ENCODE measurements around the gene CISTR.
"Not testable (repeated sequence)": the region's sequence is repeated elsewhere in the genome, so short reads cannot be mapped to it uniquely, and the experiment has no call there.

CISTR gene

DNA sequence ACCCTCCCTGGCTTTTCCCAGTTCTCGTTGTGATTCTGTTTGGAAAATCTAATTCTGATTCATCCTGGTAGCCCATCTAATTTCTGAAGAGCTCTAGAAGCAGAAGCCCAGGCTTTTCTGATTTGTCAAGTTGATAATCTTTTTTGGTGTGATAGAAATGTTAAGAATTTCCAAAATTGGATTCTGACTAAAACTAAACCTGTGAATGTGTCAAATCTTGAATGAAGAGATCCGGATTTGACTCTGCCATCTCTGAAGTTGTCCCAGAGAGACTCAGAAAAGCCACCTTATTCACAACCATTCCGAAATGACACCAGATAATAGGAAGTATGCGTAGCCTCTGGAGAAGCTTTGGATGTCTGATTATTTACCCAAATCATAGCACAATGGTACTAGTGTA, 12.8 kb upstream of the CISTR start:
- Histone ChIP-seq H3K27me3 (ENCODE audit: insufficient read depth, low read length) (peaks cover 46% of the 10 kb centered on the region), H3K27ac (ENCODE audit: low read depth, low read length) (no peak overlapping the region), H3K4me3 (ENCODE audit: low read depth, low read length) (no peak overlapping the region), H2AFZ (ENCODE audit: low read length, unreplicated experiment) (no peak overlapping the region), H3K79me2 (ENCODE audit: control insufficient read depth, insufficient read depth, low read length, unreplicated experiment) (no peaks in the 10 kb centered on the region), H3K4me1 (ENCODE audit: control insufficient read depth, insufficient read depth, low read length, unreplicated experiment) (peaks cover 9% of the 10 kb centered on the region), H3K36me3 (ENCODE audit: insufficient read depth, low read length) (no peaks in the 10 kb centered on the region)

DNA sequence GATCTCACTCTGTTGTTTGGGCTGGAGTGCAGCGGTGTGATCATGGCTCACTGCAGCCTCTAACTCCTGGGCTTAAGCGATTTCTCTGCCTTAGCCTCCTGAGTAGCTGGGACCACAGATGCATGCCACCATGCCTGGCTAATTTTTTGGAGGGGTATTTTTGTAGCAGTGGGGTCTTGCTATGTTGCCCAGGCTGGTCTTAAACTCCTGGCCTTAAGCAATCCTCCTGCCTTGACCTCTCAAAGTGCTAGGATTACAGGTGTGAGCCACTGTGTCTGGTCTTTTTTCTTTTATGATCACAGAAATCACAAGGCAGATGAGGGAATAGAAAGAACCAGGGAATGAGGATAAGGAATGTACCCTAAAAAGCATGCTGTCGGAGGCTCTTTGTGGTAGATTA, 11.0 kb upstream of the CISTR start:
- H3K4me3 ChIP-seq (ENCODE audit: low read depth, low read length); H3K79me2 ChIP-seq (ENCODE audit: control insufficient read depth, insufficient read depth, low read length, unreplicated experiment); H3K36me3 ChIP-seq (ENCODE audit: insufficient read depth, low read length); H2AFZ ChIP-seq (ENCODE audit: low read length, unreplicated experiment); H3K27ac ChIP-seq (ENCODE audit: low read depth, low read length); H3K4me1 ChIP-seq (ENCODE audit: control insufficient read depth, insufficient read depth, low read length, unreplicated experiment): not testable (repeated sequence)
- peaks cover 64% of the 10 kb centered on the region for H3K27me3 ChIP-seq (ENCODE audit: insufficient read depth, low read length)

DNA sequence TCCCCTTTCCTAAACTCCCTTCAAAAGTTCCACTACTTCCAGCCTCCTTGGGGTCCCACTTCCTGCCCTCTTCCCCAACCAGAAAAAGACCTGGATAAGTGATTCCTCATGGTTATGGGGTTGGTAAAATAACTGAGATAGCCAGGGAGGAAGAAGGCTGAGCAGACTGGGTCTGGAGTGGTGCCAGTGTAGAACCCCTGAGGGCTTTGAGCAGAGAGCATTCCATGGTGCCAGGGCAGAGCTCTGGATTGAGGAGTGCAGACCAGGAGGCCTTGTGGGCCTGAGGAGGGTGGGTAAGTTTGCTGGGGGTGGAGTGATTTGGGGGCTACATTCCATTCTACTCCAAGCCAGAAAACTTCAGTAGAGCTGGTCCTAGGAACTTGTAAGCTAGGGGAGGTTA, 9.5 kb upstream of the CISTR start:
- Histone ChIP-seq H3K36me3 (ENCODE audit: insufficient read depth, low read length) (no peaks in the 10 kb centered on the region), H3K27ac (ENCODE audit: low read depth, low read length) (no peak overlapping the region), H3K4me1 (ENCODE audit: control insufficient read depth, insufficient read depth, low read length, unreplicated experiment) (peaks cover 4% of the 10 kb centered on the region), H2AFZ (ENCODE audit: low read length, unreplicated experiment) (no peak overlapping the region), H3K4me3 (ENCODE audit: low read depth, low read length) (no peak overlapping the region), H3K27me3 (ENCODE audit: insufficient read depth, low read length) (peaks cover 70% of the 10 kb centered on the region), H3K79me2 (ENCODE audit: control insufficient read depth, insufficient read depth, low read length, unreplicated experiment) (no peaks in the 10 kb centered on the region)

DNA sequence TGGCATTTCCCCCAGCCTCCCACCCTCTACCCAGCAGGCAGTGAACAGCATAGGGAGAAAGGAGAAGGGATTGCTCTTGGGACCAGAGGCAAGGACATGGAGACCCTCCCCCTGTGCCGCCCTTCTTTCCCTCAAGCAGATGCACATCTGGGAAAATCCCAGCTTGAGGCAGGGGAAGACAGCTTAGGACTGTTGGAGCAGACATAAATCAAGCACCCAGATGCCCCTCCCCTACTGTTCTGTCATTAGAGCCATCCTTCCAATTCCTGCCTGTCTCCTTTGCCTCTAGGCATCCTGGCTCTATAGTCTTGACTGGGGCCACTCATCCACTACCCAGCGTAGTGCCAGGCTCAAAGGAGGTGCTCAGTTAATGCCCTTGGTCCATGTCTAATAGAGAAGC, 7.5 kb upstream of the CISTR start:
- H3K36me3 ChIP-seq (ENCODE audit: insufficient read depth, low read length) = no peaks in the 10 kb centered on the region
- no peak overlapping the region for H2AFZ ChIP-seq (ENCODE audit: low read length, unreplicated experiment)
- peaks cover 4% of the 10 kb centered on the region for H3K4me1 ChIP-seq (ENCODE audit: control insufficient read depth, insufficient read depth, low read length, unreplicated experiment)
- no peak overlapping the region for H3K4me3 ChIP-seq (ENCODE audit: low read depth, low read length)
- peaks cover 79% of the 10 kb centered on the region for H3K27me3 ChIP-seq (ENCODE audit: insufficient read depth, low read length)
- H3K79me2 ChIP-seq (ENCODE audit: control insufficient read depth, insufficient read depth, low read length, unreplicated experiment) = no peaks in the 10 kb centered on the region
- H3K27ac ChIP-seq (ENCODE audit: low read depth, low read length) = no peak overlapping the region

DNA sequence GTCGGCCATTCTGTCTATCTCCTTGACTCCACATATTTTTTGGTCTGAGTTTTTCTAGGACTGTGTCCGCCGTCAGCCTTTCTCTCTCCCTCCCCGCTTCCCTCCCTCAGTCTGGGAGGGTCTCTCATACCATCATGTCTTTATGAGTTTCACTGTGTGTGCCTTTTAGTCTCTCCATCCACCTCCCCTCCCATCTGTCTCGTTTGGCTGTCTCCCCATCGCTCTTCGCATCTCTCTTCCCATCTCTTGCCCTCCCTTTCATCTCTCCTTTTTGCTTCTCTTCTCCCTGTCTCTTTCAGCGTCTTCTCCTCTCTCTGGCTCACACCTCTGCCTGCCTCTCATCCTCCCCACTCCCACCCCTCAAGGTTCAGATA, 6.9 kb upstream of the CISTR start:
- no peak overlapping the region for H3K27ac ChIP-seq (ENCODE audit: low read depth, low read length)
- no peaks in the 10 kb centered on the region for H3K79me2 ChIP-seq (ENCODE audit: control insufficient read depth, insufficient read depth, low read length, unreplicated experiment)
- H3K27me3 ChIP-seq (ENCODE audit: insufficient read depth, low read length) = peaks cover 84% of the 10 kb centered on the region
- H3K4me3 ChIP-seq (ENCODE audit: low read depth, low read length) = no peak overlapping the region
- no peaks in the 10 kb centered on the region for H3K36me3 ChIP-seq (ENCODE audit: insufficient read depth, low read length)
- peaks cover 4% of the 10 kb centered on the region for H3K4me1 ChIP-seq (ENCODE audit: control insufficient read depth, insufficient read depth, low read length, unreplicated experiment)
- H2AFZ ChIP-seq (ENCODE audit: low read length, unreplicated experiment) = no peak overlapping the region

DNA sequence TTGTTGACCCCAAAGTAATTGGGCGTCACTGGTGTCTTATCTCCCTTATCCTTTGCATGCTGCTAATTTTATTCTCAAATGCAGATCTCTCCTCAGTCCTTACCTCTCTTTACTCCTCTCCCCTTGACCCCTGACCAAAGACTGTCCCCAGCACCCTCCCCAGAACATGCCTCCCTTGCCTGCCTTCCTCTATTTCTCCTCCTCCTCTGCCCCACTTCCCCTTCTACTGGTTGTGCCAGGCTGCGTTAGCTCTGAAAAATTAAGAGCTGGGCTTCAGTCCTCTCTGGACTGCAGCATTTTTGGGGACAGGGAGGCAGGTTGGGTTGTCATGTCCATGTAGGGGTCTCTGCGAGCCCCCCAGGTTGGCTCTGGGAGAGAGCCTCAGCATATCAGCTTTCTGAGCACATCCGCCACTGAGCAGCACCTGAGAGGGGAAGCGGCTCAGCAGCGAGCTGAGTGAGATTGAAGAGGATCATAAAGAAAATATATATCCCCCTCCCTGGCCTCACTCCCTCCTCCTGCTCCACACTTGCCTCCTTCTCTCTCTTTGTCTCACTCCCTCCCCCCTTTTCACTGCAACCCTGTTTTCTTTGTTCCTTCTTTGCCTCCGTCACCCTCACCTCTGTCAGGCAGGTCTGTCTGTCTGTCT, 6.4 kb upstream of the CISTR start:
- no peak overlapping the region for H3K27ac ChIP-seq (ENCODE audit: low read depth, low read length)
- H3K79me2 ChIP-seq (ENCODE audit: control insufficient read depth, insufficient read depth, low read length, unreplicated experiment) = no peaks in the 10 kb centered on the region
- H3K27me3 ChIP-seq (ENCODE audit: insufficient read depth, low read length) = peaks cover 84% of the 10 kb centered on the region
- H3K4me3 ChIP-seq (ENCODE audit: low read depth, low read length) = no peak overlapping the region
- no peaks in the 10 kb centered on the region for H3K36me3 ChIP-seq (ENCODE audit: insufficient read depth, low read length)
- H3K4me1 ChIP-seq (ENCODE audit: control insufficient read depth, insufficient read depth, low read length, unreplicated experiment) = peaks cover 4% of the 10 kb centered on the region
- H2AFZ ChIP-seq (ENCODE audit: low read length, unreplicated experiment) = no peak overlapping the region

DNA sequence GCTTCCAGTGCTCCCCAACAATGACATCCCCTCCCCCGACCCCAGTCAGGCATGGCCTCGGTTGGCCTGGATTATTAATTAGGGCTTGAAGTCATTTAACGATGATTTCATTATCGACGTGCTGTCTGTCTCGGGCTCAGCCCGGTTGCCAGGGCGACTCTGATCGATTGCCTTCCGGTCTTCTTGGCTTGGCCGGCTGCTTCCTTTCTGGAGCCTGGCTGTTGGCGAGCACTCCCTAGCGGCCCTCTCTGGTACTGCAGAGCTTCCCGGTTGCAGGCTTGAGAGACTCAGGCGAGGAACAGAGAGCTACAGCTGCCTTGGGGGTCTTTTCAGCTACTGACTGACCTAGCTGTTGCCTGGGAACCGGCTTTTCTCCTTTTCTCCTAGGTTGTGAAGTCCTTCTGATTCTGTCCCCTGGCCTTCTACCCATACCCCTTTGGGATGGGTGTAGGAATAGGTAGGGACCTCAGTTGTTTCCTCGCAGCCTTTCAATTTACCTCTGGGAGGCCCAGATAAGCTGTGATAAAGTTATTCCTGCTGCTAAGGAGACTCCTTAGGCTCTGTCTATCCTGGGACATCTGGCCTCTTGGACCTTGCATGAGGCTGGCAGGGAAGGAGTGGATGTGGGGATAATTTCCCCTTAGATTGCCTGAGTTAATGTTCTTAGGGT, 5.5 kb upstream of the CISTR start:
- H3K27ac ChIP-seq (ENCODE audit: low read depth, low read length) = no peak overlapping the region
- peak overlapping the region; percentile 52; the same call in 1 of the 2 replicates for H3K4me3 ChIP-seq (ENCODE audit: low read depth, low read length)
- H3K36me3 ChIP-seq (ENCODE audit: insufficient read depth, low read length) = no peaks in the 10 kb centered on the region
- H2AFZ ChIP-seq (ENCODE audit: low read length, unreplicated experiment) = peak overlapping the region; percentile 19
- H3K27me3 ChIP-seq (ENCODE audit: insufficient read depth, low read length) = peaks cover 85% of the 10 kb centered on the region
- H3K4me1 ChIP-seq (ENCODE audit: control insufficient read depth, insufficient read depth, low read length, unreplicated experiment) = peaks cover 4% of the 10 kb centered on the region
- H3K79me2 ChIP-seq (ENCODE audit: control insufficient read depth, insufficient read depth, low read length, unreplicated experiment) = no peaks in the 10 kb centered on the region

DNA sequence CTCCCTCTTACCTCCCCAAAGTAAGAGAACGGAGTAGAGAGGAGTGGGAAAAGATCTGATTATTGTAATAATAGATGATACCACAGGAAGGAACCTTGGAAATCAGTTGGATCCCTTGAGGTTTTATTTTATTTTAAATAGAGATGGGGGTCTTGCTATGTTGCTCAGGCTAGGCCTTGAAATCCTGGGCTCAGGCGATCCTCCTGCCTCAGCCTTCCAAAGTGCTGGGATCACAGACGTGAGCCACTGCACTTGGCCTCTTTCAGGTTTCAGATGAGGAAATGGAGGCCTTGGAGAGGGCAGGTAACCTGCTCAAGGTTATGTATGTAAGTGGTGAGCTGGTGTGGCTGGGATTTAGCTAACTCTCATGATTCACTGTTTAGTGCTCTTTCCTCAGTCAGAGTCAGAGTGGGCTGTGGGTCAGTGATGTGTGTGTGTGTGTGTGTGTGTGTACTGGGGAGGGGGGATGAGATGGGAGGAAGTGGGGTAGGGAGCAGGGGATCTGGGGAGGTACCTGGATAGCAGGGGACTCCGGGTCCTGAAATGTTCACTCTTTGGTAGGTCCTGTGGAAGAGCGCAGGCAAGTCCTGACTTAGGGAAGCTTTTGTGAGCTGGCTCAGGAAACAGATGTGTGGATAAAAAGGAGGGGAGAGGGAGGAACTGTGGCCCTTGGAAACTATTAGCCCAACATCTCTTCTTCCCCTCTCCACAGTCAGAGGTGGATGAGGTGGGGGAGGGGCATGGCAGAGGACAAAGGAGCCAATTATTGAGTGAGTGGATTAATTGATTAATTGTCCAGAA, 4.7 kb upstream of the CISTR start:
- peak overlapping the region; percentile 52; the same call in 1 of the 2 replicates for H3K4me3 ChIP-seq (ENCODE audit: low read depth, low read length)
- peak overlapping the region; percentile 19 for H2AFZ ChIP-seq (ENCODE audit: low read length, unreplicated experiment)
- peaks cover 85% of the 10 kb centered on the region for H3K27me3 ChIP-seq (ENCODE audit: insufficient read depth, low read length)
- no peaks in the 10 kb centered on the region for H3K36me3 ChIP-seq (ENCODE audit: insufficient read depth, low read length)
- H3K79me2 ChIP-seq (ENCODE audit: control insufficient read depth, insufficient read depth, low read length, unreplicated experiment) = no peaks in the 10 kb centered on the region
- peaks cover 4% of the 10 kb centered on the region for H3K4me1 ChIP-seq (ENCODE audit: control insufficient read depth, insufficient read depth, low read length, unreplicated experiment)
- no peak overlapping the region for H3K27ac ChIP-seq (ENCODE audit: low read depth, low read length)

DNA sequence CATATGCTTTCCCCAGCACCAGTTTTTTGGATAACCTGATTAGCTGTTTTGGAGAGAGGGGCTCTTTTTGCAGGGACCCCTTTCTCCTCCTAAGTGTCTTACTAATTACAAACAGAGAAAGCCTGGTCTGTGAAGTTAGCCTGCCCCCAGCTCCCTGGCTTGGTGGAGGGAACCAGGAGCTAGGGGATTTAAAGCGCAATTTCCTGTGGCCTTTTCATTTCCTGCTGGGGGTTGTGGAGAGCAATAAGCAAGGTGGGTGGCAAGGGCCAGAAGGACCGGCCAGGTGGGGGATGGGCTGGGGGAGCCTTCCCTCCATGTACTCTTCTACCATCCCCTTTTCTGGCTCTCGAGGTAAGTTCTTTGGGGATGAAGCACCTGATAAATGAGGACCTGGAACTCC, 4.1 kb upstream of the CISTR start:
- Histone ChIP-seq H3K27me3 (ENCODE audit: insufficient read depth, low read length) (peaks cover 86% of the 10 kb centered on the region), H3K27ac (ENCODE audit: low read depth, low read length) (no peak overlapping the region), H3K36me3 (ENCODE audit: insufficient read depth, low read length) (no peaks in the 10 kb centered on the region), H3K79me2 (ENCODE audit: control insufficient read depth, insufficient read depth, low read length, unreplicated experiment) (no peaks in the 10 kb centered on the region), H3K4me1 (ENCODE audit: control insufficient read depth, insufficient read depth, low read length, unreplicated experiment) (peaks cover 6% of the 10 kb centered on the region), H3K4me3 (ENCODE audit: low read depth, low read length) (no peak overlapping the region), H2AFZ (ENCODE audit: low read length, unreplicated experiment) (no peak overlapping the region)

DNA sequence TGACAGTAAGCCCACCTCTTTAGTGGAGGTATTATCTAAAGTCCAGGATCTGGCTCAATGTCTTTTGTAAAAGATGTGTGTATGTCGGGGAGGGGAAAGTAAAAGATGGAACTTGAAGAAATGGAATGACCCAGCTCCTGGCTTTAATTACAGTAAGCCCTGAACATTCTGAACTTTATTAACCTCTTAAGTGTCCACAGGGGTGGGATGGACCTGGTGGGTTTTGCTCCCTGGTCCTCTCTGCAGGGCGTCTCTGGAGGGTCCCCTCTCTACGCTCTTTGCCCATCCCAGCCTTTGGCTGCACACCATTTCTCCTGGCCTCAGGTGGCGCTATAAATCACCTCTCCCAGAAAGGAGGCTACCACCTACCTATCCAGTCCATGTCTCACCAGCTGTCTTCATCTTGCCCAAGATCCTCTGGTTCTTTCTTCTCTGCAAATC, 3.7 kb upstream of the CISTR start:
- no peak overlapping the region for H3K27ac ChIP-seq (ENCODE audit: low read depth, low read length)
- H3K4me3 ChIP-seq (ENCODE audit: low read depth, low read length) = no peak overlapping the region
- H3K36me3 ChIP-seq (ENCODE audit: insufficient read depth, low read length) = no peaks in the 10 kb centered on the region
- peaks cover 8% of the 10 kb centered on the region for H3K4me1 ChIP-seq (ENCODE audit: control insufficient read depth, insufficient read depth, low read length, unreplicated experiment)
- no peak overlapping the region for H2AFZ ChIP-seq (ENCODE audit: low read length, unreplicated experiment)
- no peaks in the 10 kb centered on the region for H3K79me2 ChIP-seq (ENCODE audit: control insufficient read depth, insufficient read depth, low read length, unreplicated experiment)
- peaks cover 86% of the 10 kb centered on the region for H3K27me3 ChIP-seq (ENCODE audit: insufficient read depth, low read length)
